ENCODE results near the gene ASB4.

Gene ASB4

DNA sequence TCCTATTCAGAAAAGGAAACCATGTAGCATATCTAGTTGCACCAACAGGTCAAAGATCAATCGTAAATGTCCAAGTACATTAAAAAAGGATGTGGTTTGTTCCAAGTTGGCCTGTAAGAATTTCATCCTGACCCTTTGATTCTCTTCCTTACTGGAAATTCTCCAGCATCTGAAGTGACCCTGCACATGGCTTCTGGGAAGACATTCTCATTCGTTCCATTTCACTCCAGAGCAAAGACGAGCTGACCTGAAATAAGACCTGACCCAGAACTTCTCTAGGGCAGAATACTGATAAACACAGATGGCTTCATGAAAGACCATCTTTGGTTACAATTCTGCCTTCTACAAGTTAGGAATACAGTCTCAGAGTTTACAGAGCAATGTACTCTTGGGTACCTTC is 39.8 kb downstream of the ASB4 start:
- no peak overlapping the region for H3K4me3 ChIP-seq (ENCODE audit: low read depth, low read length)
- DNase-seq: no peak
- TF ChIP-seq, protein P1, sequence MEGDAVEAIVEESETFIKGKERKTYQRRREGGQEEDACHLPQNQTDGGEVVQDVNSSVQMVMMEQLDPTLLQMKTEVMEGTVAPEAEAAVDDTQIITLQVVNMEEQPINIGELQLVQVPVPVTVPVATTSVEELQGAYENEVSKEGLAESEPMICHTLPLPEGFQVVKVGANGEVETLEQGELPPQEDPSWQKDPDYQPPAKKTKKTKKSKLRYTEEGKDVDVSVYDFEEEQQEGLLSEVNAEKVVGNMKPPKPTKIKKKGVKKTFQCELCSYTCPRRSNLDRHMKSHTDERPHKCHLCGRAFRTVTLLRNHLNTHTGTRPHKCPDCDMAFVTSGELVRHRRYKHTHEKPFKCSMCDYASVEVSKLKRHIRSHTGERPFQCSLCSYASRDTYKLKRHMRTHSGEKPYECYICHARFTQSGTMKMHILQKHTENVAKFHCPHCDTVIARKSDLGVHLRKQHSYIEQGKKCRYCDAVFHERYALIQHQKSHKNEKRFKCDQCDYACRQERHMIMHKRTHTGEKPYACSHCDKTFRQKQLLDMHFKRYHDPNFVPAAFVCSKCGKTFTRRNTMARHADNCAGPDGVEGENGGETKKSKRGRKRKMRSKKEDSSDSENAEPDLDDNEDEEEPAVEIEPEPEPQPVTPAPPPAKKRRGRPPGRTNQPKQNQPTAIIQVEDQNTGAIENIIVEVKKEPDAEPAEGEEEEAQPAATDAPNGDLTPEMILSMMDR (IDR thresholded peaks at IDR 0.05; ENCODE audit: low read depth, low read length, missing control alignments): no peak
- no peak overlapping the region for H3K27ac ChIP-seq
- in situ Hi-C loops (cut with HindIII; ENCODE audit: low pct_ligation_motif_present, low sequenced_read_pairs): no loop called here
- H3K36me3 ChIP-seq (replicated peaks): no peaks in the 10 kb centered on the region
- H3K27me3 ChIP-seq (replicated peaks): no peaks in the 10 kb centered on the region

DNA sequence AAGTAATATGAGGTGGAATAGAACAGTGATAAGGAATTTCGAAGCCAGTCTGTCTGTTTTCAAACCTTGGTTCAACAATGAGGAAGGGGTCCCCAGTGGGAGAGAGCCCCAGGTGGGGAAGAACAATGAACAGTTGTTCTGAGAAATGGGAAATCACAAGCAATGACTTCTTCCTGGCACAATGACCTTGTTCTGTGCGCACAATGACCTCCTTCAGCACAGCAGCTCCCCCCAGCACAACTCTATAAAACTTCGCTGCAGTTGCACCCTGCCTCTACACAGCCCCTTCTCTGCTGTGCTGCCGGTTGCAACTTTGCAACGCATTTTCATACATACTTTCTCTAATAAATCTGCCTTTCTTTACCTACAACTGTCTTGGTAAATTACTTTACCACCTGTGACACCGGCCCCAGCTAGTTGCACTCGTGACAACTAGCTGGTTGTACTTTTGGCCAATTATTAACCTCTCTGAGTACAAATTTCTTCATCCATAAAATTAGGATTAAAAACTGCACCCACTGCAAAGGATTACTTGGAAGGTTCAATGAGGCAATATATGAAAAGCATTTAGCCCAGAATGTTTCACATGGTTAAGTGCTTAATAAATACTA is 40.5 kb downstream of the ASB4 start:
- TF ChIP-seq, protein P1 (IDR thresholded peaks at IDR 0.05; ENCODE audit: low read depth, low read length, missing control alignments): no peak
- no peaks in the 10 kb centered on the region for H3K36me3 ChIP-seq (replicated peaks)
- DNase-seq: no peak
- in situ Hi-C loops (cut with HindIII; ENCODE audit: low pct_ligation_motif_present, low sequenced_read_pairs): no loop called here
- no peak overlapping the region for H3K4me3 ChIP-seq (ENCODE audit: low read depth, low read length)
- no peak overlapping the region for H3K27ac ChIP-seq
- no peaks in the 10 kb centered on the region for H3K27me3 ChIP-seq (replicated peaks)

- TF ChIP-seq, protein P1 (IDR thresholded peaks at IDR 0.05; ENCODE audit: low read depth, low read length, missing control alignments): peak; percentile 93
- Histone ChIP-seq H3K4me3 (ENCODE audit: low read depth, low read length) (no peak overlapping the region), H3K36me3 (replicated peaks) (no peaks in the 10 kb centered on the region), H3K27me3 (replicated peaks) (no peaks in the 10 kb centered on the region), H3K27ac (no peak overlapping the region)
- peak; percentile 15 for DNase-seq
- in situ Hi-C loops (cut with HindIII; ENCODE audit: low pct_ligation_motif_present, low sequenced_read_pairs): no loop called here
Measured at GRCh38 chr7:95527033-95527775, 41.5 kb downstream of the ASB4 start.

DNA sequence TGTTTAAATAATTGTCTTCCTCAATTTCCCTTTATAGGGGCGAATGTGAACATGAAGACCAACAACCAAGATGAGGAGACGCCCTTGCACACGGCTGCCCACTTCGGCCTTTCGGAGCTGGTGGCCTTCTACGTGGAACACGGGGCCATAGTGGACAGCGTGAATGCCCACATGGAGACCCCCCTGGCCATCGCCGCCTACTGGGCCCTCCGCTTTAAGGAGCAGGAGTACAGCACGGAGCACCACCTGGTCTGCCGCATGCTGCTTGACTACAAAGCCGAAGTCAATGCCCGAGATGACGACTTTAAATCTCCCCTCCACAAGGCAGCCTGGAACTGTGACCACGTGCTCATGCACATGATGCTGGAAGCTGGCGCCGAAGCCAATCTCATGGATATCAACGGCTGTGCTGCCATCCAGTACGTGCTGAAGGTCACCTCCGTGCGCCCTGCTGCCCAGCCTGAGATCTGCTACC is 42.1 kb downstream of the ASB4 start:
- TF ChIP-seq, protein P1 (IDR thresholded peaks at IDR 0.05; ENCODE audit: low read depth, low read length, missing control alignments): no peak
- Histone ChIP-seq H3K4me3 (ENCODE audit: low read depth, low read length) (no peak overlapping the region), H3K27me3 (replicated peaks) (no peaks in the 10 kb centered on the region), H3K27ac (no peak overlapping the region), H3K36me3 (replicated peaks) (no peaks in the 10 kb centered on the region)
- DNase-seq: no peak
- in situ Hi-C loops (cut with HindIII; ENCODE audit: low pct_ligation_motif_present, low sequenced_read_pairs): no loop called here

DNA sequence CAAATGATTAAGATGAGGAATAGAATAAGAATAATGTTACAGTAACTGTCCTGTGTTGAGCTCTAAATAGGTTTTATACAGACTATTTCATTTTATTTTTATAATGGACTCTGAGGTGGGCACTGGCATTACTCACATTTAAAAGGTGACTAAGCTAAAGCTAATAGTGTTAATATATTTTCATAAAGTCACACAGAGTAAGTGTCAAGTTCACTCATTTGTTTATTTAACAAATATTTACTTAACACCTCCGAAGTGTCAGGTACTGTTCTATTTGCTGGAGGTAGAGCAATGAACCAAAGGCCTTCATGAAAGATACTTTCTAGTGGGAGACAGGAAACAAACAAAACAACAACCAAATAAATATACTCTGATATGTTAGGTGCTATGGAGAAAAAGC is 44.0 kb downstream of the ASB4 start:
- Histone ChIP-seq H3K27me3 (replicated peaks) (no peaks in the 10 kb centered on the region), H3K36me3 (replicated peaks) (no peaks in the 10 kb centered on the region), H3K27ac (no peak overlapping the region), H3K4me3 (ENCODE audit: low read depth, low read length) (no peak overlapping the region)
- no peak for DNase-seq
- TF ChIP-seq, protein P1 (IDR thresholded peaks at IDR 0.05; ENCODE audit: low read depth, low read length, missing control alignments): no peak
- in situ Hi-C loops (cut with HindIII; ENCODE audit: low pct_ligation_motif_present, low sequenced_read_pairs): no loop called here

Measured in brain microvascular endothelial cell (primary cell).